ENCODE measurements around the gene RBM19. TPM values are rescaled to one million over a fixed set of nuclear protein-coding genes. Genes with fewer than 3 reads are reported as not detected.

The RBM19 gene
- total RNA-seq, 1 donor from 2014 or later, result 25.5 TPM

DNA sequence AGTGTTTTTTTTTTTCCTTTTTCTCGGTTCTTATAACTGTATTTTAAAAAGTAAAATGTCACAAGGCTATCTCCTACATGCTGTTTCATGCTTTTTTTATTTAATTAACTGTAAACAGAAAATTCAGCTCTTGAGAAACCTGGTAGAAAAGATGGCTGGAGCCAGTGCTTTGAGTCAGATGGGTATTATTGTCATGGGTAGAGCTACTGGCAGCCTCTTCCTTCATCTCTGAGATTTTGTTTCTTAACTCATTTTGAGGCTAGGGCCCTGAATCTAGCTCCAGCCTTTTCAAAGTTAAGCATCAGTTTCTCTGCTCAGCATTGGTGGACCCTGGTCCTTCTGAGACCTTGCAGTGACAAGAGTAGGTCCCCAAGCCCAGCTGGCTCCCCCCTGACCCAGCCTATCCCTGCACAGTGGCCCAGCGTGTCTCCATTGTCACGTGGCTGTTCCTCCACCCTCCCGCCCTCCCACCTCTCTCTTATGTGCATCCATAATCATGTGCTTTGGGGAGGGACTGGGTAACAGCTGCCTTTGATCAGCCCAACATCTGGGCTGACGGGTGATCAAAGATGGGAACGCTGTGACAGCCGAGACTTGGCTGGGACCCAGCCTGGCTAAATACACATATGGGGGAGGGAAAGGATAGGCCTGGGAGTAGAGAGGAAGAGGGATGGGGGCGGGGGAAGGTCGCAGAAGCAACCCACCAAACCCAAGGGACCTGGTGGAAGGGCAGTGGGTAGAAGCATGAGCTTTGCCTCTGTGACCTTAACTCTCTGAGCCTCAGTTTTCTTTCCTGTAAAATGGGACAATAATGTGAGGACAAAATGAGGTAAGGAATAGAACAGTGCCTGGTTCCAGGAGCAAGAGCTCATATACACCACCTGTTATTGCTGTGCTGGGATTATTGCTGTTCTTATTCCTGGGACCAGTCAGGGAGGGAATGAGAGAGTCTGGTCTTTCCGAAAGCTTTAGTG lies 24.4 kb upstream of the RBM19 start:
- DNase-seq (ENCODE audit: low read depth), result no peak

DNA sequence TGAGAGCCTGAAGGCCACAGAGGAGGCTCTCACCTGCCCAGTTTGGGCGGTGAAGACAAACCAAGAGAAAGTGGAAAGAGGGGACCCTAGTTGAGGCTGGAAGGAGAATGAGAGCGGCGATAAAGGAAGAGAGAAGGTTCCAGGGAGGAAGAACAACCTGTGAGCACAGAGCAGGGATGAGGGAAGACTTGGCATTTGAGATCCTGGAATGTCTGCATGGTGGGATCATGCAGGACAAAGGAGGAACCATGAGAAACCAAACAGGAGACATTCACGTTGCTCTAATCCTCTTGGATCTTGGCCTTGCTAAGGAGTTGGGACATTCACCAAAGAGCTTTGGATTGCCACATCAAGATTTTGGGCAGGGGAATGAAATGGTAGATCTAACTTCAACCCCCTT lies 22.9 kb upstream of the RBM19 start:
- DNase-seq (ENCODE audit: low read depth), result no peak

DNA sequence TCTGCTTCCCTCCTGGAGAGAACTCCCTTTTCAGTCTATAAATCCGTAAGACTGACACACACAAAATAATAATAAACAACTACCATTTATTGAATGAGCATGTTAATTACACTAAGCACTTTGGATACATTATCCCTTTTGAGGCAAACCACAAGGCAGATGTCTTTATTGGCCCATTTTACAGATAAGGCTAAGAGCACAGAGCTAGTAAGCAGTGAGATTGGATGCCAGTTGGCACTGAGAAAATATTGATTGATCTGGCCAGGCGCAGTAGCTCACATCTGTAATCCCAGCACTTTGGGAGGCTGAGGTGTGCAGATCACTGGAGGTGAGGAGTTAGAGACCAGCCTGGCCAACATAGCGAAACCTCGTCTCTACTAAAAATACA lies 21.9 kb upstream of the RBM19 start:
- DNase-seq (ENCODE audit: low read depth), result no peak

DNA sequence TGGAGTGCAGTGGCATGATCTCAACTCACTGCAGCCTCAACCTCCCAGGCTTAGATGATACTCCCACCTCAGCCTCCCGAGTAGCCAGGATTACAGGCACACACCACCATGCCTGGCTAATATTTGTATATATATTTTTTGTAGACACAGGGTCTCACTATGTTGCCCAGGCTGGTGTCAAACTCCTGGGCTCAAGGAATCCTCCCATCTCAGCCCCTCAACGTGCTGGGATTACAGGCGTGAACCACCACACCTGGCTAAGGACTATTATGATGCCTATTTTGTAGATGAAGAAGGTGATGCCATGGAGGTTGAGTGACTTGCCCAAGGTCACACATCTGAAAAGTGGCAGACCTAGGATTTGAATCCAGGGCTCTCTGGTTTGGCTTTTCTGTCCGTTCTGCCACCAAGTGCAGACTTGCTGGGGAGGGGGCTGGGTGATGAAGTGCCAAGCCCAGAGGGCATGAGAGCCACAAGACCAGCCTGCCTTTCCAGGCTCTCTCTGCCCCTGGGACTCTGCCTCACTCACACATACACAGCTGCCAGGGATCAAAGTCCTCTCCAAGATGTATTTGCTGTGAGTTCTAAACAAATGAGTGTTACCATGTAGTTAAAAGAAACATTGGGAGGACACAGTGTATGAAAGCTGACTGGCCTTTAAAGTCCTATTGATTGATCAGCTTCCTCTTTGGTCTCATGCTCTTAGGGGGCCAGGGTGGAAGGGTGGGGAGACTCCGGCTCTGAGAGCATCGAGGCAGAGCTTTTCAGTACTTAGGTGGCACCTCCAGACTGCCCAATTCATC lies 21.3 kb upstream of the RBM19 start:
- no peak for DNase-seq (ENCODE audit: low read depth)

DNA sequence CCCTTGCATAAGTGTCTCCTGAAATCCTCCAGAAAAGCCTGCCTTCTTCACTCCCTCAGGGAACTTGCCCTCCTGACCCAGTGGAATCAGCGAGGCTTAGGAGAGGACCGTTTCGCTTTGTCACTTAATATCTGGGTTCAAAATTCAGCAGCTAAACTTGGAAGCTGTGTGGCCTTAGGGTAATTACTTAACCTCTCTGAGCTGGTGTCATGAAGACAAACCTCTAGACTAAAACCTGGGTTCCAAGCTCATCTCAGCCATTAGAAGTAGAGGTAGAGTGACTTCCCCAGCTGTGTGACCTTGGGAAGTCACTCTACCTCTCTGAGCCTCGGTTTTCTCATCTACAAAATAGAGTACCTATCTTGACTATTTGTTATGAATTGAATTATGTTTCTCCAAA lies 18.3 kb upstream of the RBM19 start:
- DNase-seq (ENCODE audit: low read depth), result no peak

DNA sequence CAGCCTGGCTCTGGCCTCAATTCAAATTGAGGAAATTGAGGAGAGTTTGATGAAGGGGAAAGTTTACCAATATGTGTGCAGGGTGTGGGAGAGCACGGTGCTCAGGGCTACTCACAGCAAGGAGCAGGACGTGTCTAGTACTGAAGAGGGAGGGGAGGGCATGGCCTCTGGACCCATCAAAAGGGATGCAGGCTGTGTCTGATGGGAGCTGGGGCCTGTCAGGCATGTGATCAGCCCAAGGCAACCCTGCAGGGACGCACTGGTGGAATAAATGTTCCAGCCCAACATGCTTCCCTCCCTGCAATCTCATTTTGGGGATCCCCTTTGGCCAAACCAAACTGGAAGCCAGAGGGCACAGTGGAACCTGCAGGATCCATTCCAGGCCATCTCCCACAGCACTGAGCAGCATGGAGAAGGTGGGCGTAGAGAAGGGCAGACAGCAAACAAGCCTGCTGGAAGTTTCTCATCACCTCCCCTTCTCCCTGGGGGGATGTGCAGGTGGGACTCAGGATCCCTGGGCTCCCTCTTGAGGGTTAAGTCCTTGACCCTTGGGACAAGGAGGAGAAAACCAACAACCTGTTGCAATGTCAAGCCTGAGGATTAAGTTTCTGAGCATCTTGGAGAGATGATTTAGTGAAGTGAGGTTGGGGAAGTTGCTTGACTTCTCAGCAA lies 17.8 kb upstream of the RBM19 start:
- DNase-seq (ENCODE audit: low read depth), result no peak

DNA sequence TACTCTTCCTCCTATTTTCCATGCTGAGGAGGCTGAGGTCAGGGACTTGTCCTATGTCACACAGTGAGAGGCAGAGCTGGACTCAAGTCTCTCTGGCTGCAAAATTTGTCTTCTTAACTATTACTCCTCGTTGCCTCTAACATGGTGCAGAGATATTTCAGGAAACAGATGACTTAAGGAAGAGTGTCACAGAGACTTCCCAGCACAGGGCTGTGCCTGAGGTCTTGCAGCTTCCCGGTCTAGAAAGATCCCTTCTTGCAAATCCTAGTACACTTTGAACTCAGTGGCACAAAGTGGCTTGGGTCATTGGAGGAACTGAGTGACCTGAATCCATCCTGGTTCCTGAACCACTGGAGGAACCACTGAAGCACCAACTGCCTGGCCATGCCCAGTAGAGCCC lies 17.1 kb upstream of the RBM19 start:
- DNase-seq (ENCODE audit: low read depth), result no peak

DNA sequence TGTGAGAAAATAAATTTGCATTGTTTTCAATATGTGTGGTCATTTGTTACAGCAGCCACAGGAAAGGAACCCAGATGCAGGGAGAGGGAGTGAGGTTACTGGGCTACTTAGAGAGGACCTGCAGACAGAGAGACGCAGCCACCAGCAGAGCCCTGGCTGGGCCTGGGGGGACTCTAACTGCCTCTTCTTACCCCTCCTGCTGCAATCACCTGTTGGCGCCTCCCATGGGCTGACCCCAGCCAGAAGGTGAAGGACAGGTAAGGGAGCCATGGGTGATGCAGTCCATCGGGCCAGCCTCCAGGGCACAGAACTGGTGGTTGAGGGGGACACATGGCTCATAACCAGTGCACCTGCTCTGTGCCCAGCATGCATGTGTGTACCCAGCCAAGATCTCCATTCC lies 15.8 kb upstream of the RBM19 start:
- no peak for DNase-seq (ENCODE audit: low read depth)

DNA sequence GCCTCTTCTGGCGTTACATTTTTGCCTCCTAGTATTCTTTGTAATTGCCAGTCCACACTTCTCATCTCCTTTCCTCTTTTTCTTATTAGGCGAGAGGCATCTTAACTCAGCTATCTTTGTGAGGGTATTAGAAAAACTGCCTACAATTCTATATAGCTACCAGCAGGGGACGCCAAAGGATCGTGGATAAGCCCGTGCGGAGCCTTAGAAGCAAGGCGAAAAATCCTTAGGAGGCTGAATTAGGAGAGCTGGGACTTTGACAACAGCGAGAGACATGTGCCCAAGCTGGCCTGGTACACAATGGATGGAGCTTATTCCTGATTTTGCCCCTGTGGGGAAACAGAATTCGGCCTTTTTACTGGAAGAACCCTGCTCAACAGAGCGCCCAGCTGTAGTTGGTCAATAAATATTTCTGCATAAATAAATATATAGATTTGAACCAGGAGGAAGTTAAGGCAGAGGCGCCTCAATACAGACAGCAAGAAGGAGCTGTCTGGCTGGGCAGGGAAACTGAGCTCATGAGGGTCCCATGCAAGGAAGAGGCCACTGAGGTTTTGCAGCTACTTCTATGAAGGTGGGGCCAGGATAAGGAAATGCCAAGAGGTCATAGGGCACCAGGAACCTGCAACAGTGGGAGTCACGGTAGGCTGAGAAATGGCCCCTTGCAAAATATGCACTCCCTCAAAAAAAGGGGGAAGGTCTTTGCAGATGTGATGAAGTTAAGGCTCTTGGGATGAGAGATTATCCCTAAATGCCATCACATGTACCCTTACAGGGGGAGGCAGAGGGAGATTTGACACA lies 14.6 kb upstream of the RBM19 start:
- peak; percentile 52 for DNase-seq (ENCODE audit: low read depth)

DNA sequence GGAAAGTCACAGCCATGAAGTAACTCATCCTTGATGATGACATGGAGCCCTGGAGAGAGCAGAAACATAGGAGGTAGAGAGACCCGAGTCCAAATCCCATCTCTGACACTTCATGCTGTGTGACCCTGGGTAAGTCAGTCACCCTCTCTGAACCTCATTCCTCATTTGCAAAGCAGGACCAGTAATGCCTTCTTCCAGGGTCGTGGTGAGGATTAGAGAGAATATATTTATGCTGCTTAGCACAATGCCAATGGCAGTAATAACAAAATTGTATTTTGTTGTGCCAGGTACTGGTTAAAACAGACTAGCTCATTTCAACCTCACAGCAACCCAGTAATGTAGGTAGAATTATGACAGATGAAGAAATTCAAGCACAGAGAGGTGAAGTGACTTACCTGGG lies 13.9 kb upstream of the RBM19 start:
- no peak for DNase-seq (ENCODE audit: low read depth)

DNA sequence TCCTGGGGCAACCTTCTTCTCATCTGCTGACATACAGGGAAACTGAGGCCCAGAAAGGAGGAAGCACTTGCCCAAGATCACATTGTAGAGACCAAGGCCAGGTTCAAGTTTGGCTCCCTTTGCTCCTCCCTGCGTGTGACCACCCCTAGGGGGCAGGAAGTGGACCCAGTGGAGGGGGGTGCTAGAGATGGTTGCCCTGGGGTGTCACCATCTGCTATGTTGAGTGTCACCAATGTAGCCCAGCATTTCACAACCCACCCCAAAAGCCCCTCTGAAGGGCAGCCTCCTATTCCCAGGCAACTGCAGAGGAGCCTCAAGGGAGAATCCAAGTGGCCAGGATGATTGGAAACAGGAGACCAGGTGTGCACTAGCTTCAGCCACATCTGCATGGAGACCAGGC lies 12.0 kb upstream of the RBM19 start:
- DNase-seq (ENCODE audit: low read depth), result no peak

DNA sequence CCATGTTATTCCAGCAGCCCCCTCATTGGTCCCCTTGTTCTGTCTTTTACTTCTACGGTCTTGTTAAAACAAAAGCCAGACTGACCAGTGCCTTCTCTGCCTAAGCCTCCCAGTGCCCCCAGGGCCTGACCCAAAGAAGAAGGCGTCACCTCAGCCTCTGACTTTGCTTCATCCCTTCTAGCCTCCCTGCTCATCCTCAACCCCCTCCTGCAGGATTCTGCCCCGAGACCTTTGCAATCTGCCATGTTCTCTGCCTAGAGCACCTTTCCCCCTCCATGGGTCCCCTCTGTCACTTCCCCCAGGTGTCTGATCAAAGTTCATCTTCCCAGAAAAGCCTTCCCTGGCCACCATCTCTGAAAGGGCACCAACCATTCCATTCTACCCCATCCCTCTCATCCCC lies 7.9 kb upstream of the RBM19 start:
- no peak for DNase-seq (ENCODE audit: low read depth)

DNA sequence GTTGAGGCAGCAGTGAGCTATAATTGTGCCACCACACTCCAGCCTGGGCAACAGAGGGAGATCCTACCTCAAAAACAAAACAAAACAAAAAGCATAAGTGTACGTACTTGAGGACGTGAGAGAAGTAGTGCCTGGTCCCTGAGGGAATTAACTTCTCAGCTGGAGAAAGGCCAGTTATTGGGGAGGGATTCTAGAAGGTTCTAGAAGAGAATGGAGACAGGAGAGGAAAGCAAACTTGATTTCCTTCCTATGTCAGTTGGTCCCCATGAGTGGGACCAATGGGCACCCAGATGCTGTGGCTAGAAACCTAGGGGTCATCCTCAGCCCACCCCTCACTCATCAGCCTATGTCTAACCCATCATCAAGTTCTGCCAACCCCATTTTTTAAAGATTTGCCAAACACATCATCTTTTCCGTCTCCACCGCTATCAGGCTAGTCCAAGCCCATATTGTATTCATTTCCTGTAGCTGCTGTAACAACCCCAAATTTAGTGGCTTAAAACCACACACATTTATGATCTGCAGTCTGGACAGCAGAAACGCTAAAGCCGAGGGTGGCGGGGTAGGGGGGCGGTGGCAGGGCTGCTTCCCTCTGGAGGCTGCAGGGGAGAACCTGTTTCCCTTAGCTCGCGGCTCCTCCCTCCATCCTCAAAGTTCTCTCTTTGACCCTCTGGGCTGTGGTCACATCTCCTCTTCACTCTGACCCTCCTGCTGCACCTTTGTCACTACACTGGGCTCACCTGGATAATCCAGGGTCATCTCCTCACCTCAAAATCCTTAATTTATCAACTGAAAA lies 7.2 kb upstream of the RBM19 start:
- no peak for DNase-seq (ENCODE audit: low read depth)

DNA sequence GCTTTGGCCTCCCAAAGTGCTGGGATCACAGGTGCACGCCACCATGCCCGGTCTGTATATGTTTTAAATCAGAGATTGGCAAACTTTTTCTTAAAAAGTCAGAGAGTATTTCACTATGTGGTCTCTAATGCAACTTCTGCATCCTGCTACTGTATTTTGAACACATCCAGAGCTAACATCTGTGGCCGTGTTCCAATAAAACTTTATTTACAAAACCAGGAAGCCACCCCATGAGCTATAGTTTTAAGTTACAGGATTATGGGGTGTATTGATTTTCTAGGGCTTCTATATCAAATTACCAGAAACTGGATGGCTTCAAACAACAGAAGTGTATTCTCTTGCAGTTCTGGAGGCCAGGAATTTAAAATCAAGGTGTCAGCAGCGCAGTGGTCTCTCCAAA lies 5.3 kb upstream of the RBM19 start:
- no peak for DNase-seq (ENCODE audit: low read depth)

DNA sequence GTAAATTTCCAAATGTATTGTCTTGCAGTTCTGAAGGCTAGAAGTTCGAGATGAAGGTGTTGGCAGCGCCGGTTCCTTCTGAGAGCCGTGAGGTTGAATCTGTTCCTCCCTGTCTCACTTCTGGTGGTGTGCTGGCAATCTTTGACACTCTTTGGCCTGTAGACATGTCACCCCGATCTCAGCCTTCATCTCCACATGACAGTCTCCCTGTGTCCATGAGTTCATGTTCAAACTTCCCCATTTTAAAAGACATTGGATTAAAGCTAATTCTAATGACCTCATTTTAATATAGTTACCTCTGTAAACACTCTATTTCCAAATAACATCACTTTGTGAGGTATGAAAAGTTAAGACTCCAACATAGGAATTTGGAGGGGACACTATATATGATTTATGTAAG lies 4.1 kb upstream of the RBM19 start:
- no peak for DNase-seq (ENCODE audit: low read depth)

DNA sequence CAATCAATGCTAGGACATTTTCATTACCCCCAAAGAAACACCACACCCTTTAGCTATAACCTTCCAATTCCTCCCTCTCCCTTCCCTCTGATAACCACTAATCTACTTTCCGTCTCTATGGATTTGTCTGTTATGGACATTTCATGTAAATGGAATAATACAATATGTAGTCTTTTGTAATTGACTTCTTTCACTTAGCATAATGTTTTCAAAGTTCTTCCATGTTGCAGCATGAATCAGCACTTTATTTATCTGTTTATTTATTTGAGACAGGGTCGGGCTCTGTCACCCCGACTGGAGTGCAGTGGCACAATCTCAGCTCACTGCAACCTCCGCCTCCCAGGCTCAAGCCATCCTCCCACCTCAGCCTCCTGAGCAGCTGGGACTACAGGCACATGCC lies 1.2 kb upstream of the RBM19 start:
- DNase-seq (ENCODE audit: low read depth), result no peak

DNA sequence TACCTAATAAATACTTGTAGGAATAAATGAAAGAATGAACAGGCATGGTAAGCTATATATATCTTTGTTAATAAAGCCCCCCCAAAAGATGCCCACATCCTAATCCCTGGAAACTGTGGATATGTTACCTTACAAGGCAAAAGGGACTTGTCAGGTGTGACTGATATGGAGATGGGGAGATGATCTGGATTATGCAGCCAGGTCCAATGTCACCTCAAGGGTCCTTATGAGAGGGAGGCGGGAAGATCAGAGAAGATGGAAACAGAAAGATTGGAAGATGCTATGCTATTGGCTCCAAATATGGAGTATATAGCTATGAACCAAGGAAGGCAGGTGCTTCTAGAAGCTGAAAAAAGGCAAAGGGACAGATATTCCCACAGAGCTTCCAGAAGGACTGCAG lies 3.4 kb downstream of the RBM19 start:
- no peak for DNase-seq (ENCODE audit: low read depth)

DNA sequence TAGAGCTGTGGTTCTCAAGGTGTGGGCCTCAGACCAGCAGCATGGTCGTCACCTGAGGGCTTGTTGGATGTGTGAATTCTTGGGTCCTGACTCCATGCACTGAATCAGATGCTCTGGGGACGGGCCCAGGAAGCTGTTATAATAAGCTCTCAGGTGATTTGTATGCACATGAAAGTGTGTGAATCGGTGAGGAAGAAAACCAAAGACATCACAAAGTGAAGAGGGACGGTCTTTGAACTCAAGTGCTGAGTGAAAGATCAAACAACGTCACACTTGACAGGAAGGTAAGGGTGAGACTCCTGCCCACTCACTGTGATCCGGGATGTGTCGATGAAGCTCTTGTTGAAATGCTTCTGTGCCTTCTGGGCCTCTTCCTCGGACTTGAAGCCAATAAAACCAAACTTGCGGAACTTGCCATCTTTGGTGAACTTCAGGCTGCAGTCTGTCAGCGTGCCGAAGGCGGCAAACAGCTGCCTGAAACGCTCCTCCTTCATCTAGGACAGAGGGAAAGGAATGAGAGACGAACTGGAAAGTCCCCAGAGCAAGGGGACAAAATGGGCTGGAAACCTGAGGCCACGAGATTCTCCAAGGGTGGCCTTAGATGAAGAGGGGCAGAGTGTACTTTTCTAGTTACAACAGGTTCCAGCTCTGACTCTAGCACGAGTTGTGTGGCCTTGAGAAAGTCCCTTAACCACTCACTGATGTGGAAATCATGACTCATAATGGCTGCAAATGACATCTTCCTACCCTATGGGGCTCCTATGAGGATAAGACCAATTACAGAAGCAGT lies 4.0 kb downstream of the RBM19 start:
- peak; percentile 79 for DNase-seq (ENCODE audit: low read depth)

DNA sequence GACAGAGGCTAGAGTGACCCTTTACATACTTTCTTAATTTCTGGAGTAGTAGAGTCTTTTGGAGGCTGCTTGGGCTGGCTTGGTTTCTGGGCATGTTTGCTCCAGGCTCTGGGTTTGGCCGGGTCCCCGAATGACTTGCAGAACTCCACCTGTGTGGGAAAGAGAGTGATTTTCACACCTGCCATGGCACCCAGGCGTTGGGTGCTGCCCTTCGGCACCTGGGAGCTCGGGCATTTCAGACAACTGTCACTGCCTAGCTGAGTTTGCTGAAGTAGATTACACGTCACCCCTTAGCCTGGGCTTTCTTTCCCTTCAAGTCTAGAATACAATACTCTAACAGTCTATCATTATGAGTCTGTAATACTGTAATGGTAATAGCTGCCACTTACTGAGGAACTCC lies 6.1 kb downstream of the RBM19 start:
- DNase-seq (ENCODE audit: low read depth), result no peak

DNA sequence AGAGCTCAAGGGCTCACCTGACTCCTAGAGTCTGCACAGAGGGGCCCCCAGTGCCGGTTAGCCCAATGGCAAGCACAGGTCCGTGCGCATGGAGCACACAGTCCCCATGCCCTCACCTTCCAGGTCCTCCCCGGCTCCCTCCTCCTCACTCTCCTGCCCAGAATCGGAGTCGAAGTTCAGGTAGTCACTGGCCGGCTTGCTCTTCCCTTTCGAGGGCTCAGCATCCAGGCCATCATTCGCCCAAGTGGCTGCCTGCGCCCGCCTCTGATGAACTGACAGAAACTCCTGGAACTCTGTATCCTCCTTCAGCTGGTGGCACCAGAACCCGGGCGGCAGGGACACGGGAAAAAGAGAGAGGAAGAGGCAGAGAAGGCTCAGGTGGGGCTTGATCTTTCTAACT lies 7.0 kb downstream of the RBM19 start:
- DNase-seq (ENCODE audit: low read depth), result no peak

All from renal cortical epithelial cell (primary cell).